Measurements from ENCODE around the gene QPRT. TPM values are rescaled to one million over a fixed set of nuclear protein-coding genes. Genes with fewer than 3 reads are reported as not detected.
A peak's percentile ranks its signal among the peaks of the same experiment; 100 is the strongest.
"Not testable (repeated sequence)": the region's sequence is repeated elsewhere in the genome, so short reads cannot be mapped to it uniquely, and the experiment has no call there.

Gene QPRT
- total and polyA plus RNA-seq, 2 of the 13 experiments (the other 11 are each of a cell fraction or from before 2014, with no cell fraction given): 130 to 218 TPM

- peak; percentile 86 for ATAC-seq
- TF ChIP-seq KMT2B (CRISPR knock-in tag; IDR thresholded peaks at IDR 0.05): 0 out of 2 replicates have a peak, but pooled peaks have one; percentile 33
- TF ChIP-seq ZBTB44 (CRISPR knock-in tag; IDR thresholded peaks at IDR 0.05): 0 out of 2 replicates have a peak, but pooled peaks have one; percentile 38
- TF ChIP-seq, protein P1, sequence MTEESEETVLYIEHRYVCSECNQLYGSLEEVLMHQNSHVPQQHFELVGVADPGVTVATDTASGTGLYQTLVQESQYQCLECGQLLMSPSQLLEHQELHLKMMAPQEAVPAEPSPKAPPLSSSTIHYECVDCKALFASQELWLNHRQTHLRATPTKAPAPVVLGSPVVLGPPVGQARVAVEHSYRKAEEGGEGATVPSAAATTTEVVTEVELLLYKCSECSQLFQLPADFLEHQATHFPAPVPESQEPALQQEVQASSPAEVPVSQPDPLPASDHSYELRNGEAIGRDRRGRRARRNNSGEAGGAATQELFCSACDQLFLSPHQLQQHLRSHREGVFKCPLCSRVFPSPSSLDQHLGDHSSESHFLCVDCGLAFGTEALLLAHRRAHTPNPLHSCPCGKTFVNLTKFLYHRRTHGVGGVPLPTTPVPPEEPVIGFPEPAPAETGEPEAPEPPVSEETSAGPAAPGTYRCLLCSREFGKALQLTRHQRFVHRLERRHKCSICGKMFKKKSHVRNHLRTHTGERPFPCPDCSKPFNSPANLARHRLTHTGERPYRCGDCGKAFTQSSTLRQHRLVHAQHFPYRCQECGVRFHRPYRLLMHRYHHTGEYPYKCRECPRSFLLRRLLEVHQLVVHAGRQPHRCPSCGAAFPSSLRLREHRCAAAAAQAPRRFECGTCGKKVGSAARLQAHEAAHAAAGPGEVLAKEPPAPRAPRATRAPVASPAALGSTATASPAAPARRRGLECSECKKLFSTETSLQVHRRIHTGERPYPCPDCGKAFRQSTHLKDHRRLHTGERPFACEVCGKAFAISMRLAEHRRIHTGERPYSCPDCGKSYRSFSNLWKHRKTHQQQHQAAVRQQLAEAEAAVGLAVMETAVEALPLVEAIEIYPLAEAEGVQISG (CRISPR knock-in tag; IDR thresholded peaks at IDR 0.05): peak; percentile 30; the same call in 1 of the 2 replicates
- TF ChIP-seq KAT8 (CRISPR knock-in tag; IDR thresholded peaks at IDR 0.05): peak; percentile 11; the same call in 1 of the 2 replicates
- TF ChIP-seq USF2 (IDR thresholded peaks at IDR 0.05; ENCODE audit: low read depth, low read length): not testable (repeated sequence)
- peak; percentile 73; the same call in 1 of the 2 replicates for TF ChIP-seq USF2 (CRISPR knock-in tag; IDR thresholded peaks at IDR 0.05; ENCODE audit: borderline replicate concordance)
- TF ChIP-seq HOXA3 (CRISPR knock-in tag; IDR thresholded peaks at IDR 0.05): peak; percentile 56; the same call in 1 of the 2 replicates
- peak; percentile 46; the same call in 1 of the 2 replicates for TF ChIP-seq ZNF232 (CRISPR knock-in tag; IDR thresholded peaks at IDR 0.05; ENCODE audit: borderline replicate concordance)
- peak; percentile 80 for TF ChIP-seq STAG1 (CRISPR knock-in tag; IDR thresholded peaks at IDR 0.05)
- TF ChIP-seq TEAD3 (CRISPR knock-in tag; optimal IDR thresholded peaks at IDR 0.05; ENCODE audit: borderline replicate concordance): peak; percentile 10
- 0 out of 2 replicates have a peak, but pooled peaks have one; percentile 31 for TF ChIP-seq RFX5 (IDR thresholded peaks at IDR 0.05; ENCODE audit: low read depth, low read length)
- TF ChIP-seq NFYC (CRISPR knock-in tag; IDR thresholded peaks at IDR 0.05): peak; percentile 18; the same call in 1 of the 2 replicates
- TF ChIP-seq STAT6 (CRISPR knock-in tag; IDR thresholded peaks at IDR 0.05; ENCODE audit: borderline replicate concordance): 0 out of 2 replicates have a peak, but pooled peaks have one; percentile 35
Observed at GRCh38 chr16:29721167-29721879, 42.3 kb downstream of the QPRT start.

More at GRCh38 chr16:29721167-29721879, 42.3 kb downstream of the QPRT start:
- H3K27me3 ChIP-seq (ENCODE audit: control insufficient read depth in 1 of 2, insufficient read depth in 2 of 2, low read length in 2 of 2); in situ Hi-C loops (cut with HindIII; ENCODE audit: extremely low pct_ligation_motif_present, low pct_unique_long_range_greater_than_20kb); H3K79me2 ChIP-seq (ENCODE audit: insufficient read depth, low read length); H2AFZ ChIP-seq (ENCODE audit: low read length); H3K9me3 ChIP-seq (ENCODE audit: low read length); H4K20me1 ChIP-seq (ENCODE audit: insufficient read depth, low read length); BruUV-seq (replicated peaks); H3K36me3 ChIP-seq (replicated peaks in 1 of 2; ENCODE audit: control insufficient read depth in 1 of 2, insufficient read depth in 2 of 2, low read length in 2 of 2); H3K9ac ChIP-seq (ENCODE audit: insufficient read depth, low read depth, low read length): not testable (repeated sequence)
- H3K4me3 ChIP-seq (replicated peaks in 1 of 3; ENCODE audit: insufficient read depth in 1 of 3, low read depth in 2 of 3, low read length in 3 of 3): peak overlapping the region; percentile 28 to 60 (median 30); a peak in 5 of 6 replicates
- peak overlapping the region; percentile 70 for H3K4me2 ChIP-seq (ENCODE audit: low read depth, low read length)
- intact Hi-C loops (cut with micrococcal nuclease; ENCODE audit: unreplicated experiment): loop anchor here (1.0 kb wide), 1 partner anchor 21 kb away; no protein-coding TSS in a partner anchor
- 6% methylated on average over 24 of the region's 24 CpGs for WGBS (ENCODE audit: low lambda C conversion rate)
- DNase-seq (ENCODE audit: low spot score) (peak; percentile 70), FAIRE-seq (peak; percentile 43)
- ChIA-PET POLR2A (interaction anchor here (0.6 to 2.2 kb wide), 7 partner anchors 8 to 94 kb away, joined by 3 to 11 read pairs (median 3); partner anchors contain the start of genes PAGR1 and QPRT), CTCF (ENCODE audit: low intra/inter-chr PET ratio, low total read pairs) (interaction anchor here (2.7 kb wide), 1 partner anchor 20 kb away, joined by 23 read pairs; no protein-coding TSS in a partner anchor)
- H3K4me1 ChIP-seq (ENCODE audit: insufficient read depth, low read length): peaks cover 20% of the 10 kb centered on the region
- H3K27ac ChIP-seq (ENCODE audit: extremely low read length, insufficient read depth, low read length): peak overlapping the region; percentile 25
